HG03520 (cell line): Measurements from ENCODE around the gene CHST14.
"Not testable (repeated sequence)": the region's sequence is repeated elsewhere in the genome, so short reads cannot be mapped to it uniquely, and the experiment has no call there.

Experiments used
- ATAC-seq: cut with Tn5 transposase; IDR thresholded peaks from one replicate; pipeline ENCODE4 v1.9.1; 2021; ENCODE audit warnings: mild to moderate bottlenecking, moderate library complexity; ENCODE audit not compliant: unreplicated experiment

The CHST14 gene

DNA sequence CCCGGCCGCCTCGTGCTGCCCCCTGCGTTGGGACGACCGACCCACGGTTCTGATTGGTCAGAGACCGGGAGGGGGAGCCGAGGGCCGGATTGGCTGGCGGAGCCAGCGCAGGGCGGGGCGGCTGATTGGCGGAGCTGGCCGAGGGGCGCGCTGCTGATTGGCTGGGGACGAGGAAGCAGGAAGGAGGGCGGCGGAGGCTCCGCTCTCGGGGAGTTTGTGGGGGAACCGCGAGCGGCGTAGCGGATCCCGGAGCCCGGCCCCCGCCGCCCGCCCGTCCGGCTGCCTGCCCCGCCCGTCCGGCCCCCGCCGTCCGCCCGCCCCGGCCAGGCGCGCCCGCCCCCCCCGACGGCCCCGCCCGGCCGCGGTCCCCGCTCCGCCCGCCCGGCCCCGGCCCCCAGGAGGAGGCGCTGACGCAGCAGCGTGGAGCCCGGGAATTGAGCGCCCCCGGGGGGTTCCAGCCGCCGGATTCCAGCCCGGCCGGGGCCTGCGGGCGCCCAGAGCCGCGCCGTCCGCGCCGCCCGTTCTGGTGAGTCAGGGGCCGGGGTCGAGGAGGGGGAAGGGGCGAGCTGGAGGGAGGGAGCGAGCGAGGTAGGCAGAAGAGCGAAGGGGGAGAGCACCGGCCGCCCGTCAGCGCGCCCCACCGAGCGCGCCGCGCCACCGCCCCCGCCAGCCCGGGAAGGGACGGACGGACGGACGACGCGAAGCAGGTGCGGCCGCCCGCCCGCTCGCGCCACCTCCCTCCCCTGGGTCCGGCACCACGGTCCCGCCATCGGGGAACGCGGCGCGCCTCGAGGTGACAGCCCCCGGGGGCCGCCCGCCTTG, 29.8 kb upstream of the CHST14 start, which contains the start of gene BAHD1:
Gene BAHD1 (plus strand): TSS at position 211 of the 822 bp plus-strand sequence. CDS start 17,512 bp downstream, outside the sequence.
- ATAC-seq = peak; percentile 82

DNA sequence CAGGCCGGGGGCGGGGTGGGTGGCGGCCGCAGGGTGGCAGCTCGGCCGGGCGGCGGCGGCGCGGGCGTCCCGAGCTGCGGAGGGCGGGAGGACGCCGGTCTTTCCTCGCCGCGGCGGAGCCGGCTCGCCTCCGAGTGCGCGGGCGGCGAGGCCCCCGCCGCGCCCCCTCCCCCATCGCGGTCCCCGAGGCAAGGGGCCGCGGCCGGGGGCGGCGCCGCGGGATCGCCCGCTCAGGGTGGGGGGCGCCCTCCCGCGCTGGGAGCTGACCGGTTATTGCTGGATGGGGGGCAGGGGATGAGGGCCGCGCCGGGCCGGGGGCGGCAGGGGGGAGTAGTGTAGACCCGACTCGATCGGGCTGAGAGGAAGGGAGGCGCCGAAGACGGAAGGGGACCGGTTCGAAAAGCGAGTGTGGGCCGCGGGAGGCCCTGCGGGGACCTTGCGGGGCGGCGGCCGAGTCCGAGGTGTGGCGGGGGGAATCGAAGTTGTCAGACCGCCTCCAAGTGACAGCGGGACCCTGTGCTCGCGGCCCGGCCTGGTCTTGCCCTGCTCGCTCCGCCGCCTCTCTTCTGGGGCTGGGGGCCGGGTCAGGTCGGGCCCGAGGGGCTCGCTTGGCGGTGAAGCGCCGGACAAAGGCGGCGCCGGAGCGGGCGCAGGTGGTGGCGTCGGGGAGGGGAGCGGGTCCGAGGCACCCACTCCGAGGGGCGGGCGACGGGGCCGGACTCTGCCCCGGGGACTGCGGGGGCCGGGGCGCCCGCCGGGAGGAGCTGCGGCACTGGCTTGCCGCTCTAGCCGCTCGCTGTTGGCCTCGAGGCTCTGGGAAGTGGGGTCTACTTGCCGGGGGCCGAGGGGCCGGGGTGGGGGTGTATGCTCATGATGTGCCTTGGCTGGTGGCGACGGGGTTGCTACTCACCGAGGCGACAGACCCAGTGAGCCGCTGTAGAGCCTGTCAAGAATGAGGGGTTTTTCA, 28.9 kb upstream of the CHST14 start:
- no peak for ATAC-seq

DNA sequence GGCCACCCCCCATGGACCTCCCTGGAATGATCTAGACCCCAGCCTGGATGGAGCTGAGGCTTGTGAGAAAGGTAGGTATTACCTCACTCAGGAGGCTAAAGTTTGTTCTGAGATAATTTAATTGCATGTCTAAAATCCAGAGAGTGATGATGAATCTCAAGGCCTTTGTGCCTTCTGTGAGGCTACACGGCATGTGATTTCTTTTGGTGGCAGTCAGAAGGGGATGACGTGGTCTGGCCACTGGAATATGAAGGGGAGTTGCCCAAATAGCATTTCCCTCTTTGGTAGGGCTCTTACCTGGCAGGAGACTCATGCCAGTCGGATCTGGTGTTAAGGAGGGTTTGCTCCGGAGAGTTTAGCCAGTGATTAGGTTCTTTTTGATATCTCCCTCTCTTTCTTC, 27.5 kb upstream of the CHST14 start:
- no peak for ATAC-seq

DNA sequence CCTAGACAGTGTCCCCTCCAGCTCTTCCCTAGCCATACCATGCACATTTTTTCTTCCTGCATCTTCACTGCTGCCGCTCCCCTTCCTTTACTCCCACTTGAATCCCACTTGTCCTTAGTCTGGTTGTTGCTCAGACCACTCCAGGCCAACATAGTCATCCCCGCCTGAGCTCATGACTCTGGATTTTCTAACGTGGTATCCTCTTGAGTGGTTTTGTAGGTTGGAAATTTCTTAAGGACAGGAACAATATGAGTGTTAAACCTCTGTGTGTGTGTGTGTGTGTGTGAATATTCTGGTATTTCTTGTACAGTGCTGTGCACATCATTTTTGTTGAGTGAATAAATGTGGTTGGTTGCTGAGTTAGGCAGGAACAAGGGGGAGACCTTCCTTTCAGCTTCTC, 26.9 kb upstream of the CHST14 start:
- no peak for ATAC-seq

DNA sequence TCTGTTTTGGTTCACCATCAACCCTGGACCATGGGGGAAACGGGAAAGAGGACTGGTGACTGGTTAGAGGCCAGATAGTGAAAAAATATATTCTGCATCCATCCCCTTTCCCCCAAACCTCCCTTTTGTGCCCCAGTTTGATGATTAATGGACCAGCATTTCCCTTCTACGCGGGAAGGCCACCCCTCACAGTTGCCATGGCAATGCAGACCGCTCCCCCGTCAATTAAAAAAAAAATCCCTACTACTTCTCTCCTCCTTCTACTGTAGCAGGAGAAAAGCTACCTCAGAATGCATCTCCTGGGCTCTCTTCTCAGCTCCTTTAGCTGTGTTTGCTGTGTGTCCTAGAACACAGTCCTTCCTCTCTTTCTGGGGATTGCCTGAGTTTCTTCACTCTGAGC, 26.0 kb upstream of the CHST14 start:
- no peak for ATAC-seq

DNA sequence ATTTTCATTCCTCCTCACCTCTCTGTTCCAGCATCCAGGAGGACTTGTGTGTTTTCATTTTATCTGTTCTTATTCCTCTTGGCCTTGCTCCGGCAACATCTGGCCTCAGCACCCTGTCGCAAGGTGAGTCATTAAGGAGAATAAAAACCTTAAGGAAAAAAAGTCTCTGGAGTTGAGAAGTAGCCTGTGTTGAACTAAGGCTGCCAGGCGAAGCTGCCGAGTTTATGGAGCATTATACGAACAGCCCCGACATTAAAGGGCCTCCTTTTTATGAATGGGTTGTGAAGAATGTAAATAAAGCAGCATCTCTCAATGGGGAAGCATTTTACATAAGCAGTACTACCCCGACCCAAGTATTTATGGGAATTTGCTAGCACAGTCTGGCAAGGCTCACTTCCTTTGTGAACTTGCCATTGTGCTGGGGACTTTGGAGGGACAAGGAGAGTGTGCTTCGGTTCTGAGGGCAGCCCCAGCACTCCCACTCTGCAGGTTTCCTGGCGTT, 25.3 kb upstream of the CHST14 start:
- ATAC-seq = no peak

DNA sequence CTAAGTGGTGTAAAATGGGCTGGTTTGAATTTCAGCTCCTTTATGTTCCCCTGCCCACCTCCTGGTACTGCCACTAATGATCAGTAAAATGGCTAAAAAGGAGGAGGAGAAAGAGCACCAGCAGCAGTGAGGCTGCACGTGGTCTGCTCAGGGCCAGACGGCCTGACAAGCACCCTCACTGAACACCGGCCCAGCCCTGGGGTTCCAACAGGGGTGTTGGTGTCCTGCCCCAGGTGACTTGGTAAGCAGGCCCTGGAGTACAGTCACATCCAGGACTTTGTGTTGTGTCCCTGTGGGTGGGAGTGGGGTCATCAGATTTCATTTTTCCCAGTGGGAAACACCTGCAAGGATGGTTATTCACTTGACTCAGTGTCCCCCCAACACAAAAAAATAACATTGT, 24.6 kb upstream of the CHST14 start:
- ATAC-seq = no peak

DNA sequence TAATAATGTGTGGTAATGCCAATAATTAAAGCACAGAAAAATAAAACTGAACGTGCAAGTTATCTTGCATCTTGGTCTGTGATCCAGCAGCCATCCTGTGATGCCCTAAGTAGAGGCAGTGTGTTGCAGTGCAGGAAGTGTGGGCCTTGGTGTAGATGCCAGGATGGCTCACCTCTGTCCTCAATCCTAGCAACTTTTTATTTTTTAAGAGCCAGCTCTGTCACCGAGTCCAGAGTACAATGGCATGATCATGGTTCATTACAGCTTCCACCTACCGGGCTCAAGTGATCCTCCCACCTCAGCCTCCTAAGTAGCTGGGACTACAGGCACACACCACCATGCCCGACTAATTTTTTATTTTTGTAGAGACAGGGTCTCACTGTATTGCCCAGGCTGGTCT, 22.4 kb upstream of the CHST14 start:
- ATAC-seq = no peak

DNA sequence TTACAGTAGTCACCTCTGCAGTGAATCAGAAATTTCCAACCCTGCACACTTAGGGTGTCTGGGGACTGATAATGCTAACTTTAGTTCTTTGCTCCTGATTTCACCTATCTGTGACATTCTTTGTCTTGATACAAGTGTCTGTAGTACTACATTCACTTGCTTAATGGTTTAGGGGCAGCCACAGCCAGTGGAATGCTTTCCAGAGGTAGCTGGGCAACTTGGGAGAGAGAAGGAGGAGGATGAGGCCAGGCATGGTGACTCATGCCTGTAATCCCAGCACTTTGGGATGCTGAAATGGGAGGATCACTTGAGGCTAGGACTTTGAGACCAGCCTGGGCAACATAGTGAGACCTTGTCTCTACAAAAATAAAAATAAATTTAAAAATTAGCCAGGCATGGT, 21.5 kb upstream of the CHST14 start:
- no peak for ATAC-seq

DNA sequence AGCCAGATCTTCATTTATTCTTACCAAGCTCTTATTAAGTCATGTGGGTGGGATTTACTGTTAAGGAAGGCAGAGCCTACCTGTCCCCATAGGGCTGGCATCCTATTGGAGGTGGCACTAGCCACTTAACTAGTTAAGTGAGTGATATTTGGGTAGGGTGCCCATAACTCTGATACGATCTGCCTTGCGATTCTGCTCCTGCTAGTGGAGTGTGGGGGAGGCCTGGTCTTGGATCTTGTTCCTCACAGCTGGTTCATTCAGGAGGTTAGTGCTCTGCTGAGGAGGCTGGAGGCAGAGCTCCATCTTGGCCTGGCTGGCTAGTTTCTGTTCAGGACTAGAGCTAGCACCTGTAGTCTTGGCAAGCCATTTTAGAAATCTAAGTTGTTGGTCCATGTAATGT, 20.7 kb upstream of the CHST14 start:
- no peak for ATAC-seq

DNA sequence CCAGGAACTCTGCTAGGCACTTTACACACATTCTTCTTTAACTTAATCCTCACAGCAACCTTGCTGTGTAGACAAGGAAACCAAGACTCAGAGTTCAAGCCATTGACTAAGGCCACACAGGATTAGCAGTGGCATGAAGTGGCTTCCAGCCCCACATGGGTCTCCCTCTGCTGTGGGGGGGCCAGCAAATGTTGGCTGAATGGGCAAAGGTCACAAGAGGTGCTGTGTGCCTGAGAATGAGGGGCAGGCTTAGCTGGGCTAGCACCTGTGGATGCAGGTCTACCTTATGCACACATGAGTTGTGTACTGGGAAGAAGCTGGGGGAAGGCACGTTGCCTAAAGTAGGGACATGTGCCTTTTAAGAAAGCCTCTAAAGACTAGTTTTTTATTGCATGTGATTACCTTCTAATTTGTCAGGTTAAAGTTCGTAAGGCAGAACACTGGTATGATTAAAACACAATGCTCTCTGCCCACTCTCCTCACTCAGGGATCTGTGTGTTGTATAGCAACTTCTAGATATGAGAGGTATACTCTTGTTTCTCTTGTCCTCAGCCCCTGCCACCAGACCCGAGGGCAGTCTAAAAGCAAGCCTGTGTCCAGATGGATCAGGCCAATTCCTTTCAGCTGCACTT, 19.1 kb upstream of the CHST14 start:
- ATAC-seq = no peak

DNA sequence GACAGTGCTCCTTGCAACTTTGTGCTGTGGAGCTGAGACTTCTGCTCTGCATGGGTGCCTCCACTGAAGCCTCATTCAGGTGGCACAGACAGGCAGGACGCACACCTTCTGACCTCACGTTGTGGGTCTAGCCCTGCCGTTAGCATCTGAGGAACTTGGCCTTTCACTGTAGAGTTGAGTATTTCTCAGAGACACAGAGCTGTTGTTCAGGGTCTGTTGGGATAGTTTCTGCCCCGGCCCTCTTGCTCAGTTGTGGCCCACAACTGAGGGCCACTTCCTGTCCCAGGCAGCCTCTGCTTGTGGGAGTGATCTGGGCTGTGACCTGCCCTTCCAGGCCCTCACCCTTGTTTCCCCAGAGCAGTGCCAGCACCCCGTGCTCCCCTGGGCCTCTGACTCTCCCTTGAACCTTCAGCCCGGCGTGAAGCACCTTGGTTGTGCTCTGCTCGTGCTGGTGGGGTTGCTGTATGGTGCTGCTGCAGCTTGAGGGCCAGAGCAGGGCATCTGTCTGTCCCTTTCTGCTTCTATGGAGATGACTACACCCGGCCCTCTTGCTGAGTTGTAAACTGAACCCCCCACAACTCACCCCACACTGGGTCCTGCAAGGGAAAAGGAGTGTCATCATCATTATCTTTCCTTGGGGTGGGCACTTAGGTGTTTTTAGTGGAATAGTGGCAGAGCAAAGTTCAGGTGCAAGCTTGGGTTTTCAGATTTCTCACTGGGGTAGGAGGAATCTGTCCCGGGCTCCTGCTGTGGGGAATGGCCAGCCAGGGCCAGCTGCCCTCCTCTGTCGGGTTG, 18.3 kb upstream of the CHST14 start:
- ATAC-seq = no peak

DNA sequence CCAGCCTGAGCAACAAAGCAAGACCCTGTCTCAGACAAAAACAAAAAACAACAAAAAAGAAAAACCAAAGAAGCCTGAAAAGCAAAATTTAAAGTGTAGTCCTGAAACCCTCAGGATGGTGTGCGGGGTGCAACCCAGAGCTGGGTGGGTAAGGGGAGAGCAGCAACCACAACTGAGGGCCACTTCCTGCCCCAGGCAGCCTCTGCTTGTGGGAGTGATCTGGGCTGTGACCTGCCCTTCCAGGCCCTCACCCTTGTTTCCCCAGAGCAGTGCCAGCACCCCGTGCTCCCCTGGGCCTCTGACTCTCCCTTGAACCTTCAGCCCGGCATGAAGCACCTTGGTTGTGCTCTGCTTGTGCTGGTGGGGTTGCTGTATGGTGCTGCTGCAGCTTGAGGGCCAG, 16.8 kb upstream of the CHST14 start:
- ATAC-seq = not testable (repeated sequence)

DNA sequence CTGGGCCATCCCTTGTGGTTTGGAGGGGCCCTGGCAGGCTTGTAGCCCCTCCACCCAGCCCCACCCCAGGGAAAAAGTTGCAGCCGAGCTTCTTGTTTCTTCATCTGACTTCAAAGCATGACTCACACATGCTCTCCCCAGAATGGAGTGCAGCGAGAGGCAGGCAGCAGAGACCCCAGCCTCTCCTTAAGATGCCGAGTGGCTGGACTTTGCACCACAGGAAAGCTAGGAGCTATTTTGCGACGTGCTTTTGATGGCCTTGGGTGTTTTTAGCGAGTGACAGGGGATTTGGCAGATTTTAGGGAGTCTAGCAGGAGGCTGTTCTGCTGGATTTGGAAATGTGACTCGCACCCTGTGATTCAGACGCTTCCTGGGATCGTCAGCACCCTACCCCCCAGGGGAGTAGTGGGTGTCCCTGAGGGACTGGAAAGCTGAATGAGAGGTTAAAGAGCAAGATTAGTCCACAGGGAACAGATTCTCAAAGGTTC, 15.8 kb upstream of the CHST14 start:
- no peak for ATAC-seq

DNA sequence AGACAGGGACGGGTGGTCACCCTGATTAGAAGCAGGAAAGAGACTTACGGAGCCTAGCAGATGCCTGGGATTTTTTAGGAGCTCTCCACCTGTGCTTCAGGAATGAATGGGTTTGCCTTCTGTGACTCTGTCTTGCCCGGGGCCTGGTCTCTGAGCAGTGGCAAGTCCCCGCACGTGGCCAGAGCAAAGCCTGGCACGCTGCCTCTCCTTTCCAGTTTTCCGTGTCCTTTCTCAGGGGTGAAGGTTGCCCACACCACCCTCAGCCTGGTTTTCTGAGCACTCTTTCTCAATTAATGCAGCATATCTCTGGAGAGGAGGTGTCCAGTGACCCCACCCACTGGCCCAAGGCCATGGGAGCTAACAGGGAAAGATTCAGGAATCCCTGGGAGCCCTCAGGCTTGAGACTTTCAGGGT, 14.5 kb upstream of the CHST14 start:
- ATAC-seq = no peak

DNA sequence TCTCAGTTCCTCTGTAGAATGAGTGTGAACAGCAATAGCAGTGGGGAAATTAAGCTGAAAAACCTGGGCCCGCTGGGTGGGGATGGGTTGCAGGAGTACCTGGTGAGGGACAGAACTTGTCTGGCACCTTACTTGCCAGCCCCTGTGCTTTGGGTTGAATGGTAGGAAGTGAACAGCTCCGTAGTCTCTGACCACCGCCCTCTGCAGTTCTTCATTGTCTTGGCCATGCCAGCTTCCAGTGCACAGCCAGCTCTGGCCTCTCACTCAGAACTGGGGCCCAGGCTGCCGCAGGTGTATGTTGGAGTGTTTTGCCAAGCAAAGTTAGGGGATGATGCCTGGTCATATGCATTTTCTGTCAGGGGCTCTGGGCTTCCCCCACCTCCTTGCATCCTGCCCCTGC, 14.0 kb upstream of the CHST14 start:
- ATAC-seq = no peak

DNA sequence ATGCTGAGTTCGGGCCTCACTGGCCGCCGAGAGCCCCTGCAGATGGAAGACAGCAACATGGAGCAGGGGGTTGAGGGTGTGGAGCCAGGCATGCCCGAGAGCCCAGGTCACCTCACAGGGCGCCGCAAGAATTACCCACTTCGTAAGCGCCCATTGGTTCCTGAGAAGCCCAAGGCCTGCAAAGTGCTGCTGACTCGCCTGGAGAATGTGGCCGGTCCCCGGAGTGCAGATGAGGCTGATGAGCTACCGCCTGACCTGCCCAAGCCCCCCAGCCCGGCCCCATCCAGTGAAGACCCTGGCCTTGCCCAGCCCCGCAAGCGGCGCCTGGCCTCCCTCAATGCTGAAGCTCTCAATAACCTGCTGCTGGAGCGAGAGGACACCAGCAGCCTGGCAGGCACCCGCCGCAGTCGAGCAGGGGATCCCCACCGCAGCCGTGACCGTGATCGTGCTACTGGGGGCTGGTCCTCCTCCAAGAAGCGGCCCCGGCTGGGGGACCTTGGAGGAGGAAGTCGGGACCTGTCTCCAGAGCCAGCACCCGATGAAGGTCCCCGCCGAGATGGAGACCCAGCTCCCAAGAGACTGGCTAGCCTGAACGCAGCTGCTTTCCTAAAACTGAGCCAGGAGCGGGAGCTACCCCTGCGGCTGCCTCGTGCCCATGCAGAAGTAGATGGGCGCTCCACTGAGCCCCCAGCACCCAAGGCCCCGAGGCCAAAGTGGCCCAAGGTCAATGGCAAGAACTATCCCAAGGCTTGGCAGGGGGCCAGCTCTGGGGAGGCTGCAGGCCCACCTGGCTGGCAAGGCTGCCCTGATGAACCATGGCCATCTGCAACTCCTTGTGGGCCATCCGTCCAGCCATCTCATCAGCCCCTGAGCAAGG, 12.1 kb upstream of the CHST14 start:
- ATAC-seq = no peak

DNA sequence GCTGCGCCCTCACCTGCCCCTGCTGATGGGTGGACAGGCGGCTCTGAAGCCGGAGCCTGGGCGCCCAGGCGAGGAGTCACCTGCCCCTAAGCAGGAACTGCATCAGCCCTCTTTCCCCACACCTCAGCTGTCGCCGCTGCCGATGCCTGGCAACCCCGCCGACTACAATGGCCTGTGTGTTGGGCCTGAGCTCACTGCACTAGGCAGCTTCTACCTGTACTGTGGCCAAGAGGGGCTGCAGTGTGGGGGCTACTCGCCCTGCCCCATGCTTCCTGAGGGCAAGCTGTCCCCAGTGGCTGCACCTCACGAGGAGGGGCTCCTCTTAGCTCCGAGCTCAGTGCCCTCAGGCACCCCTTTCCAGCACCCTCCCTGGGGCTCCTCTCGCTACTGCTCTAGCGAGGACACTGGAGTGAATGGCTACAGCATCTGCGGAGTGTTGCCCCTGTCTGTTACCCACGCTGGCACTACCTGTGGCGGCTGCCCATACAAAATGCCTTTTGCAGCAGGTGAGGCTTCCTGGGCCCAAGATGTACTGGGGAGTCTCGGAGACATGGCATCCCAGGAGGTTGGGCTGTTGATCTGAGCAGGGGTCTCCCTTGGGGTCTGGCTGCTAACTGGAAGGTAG, 11.3 kb upstream of the CHST14 start:
- ATAC-seq = no peak

DNA sequence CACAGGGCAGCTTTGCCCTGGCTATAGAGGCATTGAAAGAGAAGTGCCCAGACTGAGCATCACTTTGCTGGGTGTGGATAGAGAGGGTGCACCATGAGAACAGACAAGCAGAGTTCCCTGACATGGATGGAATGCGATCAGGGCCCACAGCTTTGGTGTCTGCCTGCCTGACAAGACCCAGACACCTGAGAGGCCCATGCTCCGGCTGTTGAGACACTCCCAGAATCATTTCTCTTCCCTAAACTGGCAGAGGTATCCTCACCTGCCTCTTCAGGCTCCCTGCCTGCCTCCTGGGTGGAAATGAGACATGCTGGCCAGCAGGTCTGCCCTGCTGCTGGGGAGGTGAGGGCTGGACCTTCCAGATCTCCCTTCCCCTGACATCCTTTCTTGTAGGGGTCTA, 10.4 kb upstream of the CHST14 start:
- ATAC-seq = no peak
